Spleen (tissue), 11 donors: Measurements from ENCODE around the gene JAKMIP3. TPM values are rescaled to one million over a fixed set of nuclear protein-coding genes. Genes with fewer than 3 reads are reported as not detected.

Source experiments
- DNase-seq: peaks from one replicate; pipeline ENCODE4 v3.0.0-alpha.2; 2020
- H3K27ac ChIP-seq, 8 donors: fragments of 200-600 bp; sonication (generic) in 7 of 8; 1 replicate in 4 of 8; 2 replicates in 4 of 8; pipeline versions ENCODE4 v1.5.0 to v1.8.0; 2016 to 2021; ENCODE audit warnings: inconsistent platforms in 4 of 8, mild to moderate bottlenecking in 4 of 8, moderate library complexity in 1 of 8
- H3K27me3 ChIP-seq, 7 donors: fragments of 200-600 bp; sonication (generic) in 6 of 7; replicated peaks in 1 of 7; 1 replicate in 4 of 7; 2 replicates in 3 of 7; pipeline versions ENCODE4 v1.5.0 to v1.8.0; 2016 to 2021; ENCODE audit warnings: inconsistent platforms in 3 of 7, mild to moderate bottlenecking in 1 of 7
- H3K36me3 ChIP-seq, 6 donors: fragments of 200-600 bp; sonication (generic) in 5 of 6; 1 replicate in 4 of 6; 2 replicates in 2 of 6; pipeline versions ENCODE4 v1.5.0 to v1.8.0; 2016 to 2021; ENCODE audit warnings: inconsistent platforms in 2 of 6
- H3K4me1 ChIP-seq, 6 donors: fragments of 200-600 bp; sonication (generic) in 5 of 6; 1 replicate in 3 of 6; 2 replicates in 3 of 6; pipeline versions ENCODE4 v1.5.0 to v1.8.0; 2016 to 2021; ENCODE audit warnings: inconsistent platforms in 3 of 6
- H3K4me3 ChIP-seq, 8 donors: fragments of 200-600 bp; sonication (generic) in 7 of 8; 1 replicate in 4 of 8; 2 replicates in 4 of 8; pipeline versions ENCODE4 v1.5.0 to v1.8.0; 2016 to 2021; ENCODE audit warnings: inconsistent platforms in 4 of 8, mild to moderate bottlenecking in 4 of 8, moderate library complexity in 2 of 8
- H3K9me3 ChIP-seq, 8 donors: fragments of 200-600 bp; sonication (generic) in 7 of 8; 1 replicate in 4 of 8; 2 replicates in 4 of 8; pipeline versions ENCODE4 v1.5.0 to v1.8.0; 2016 to 2021; ENCODE audit warnings: inconsistent platforms in 4 of 8
- CTCF ChIP-seq, 11 experiments: fragments of 200-600 bp in 7 of 11; fragments of 450-650 bp in 4 of 11; sonication (generic) in 4 of 11; IDR thresholded peaks in 8 of 11; conservative IDR thresholded peaks in 3 of 11; 1 replicate in 7 of 11; 2 replicates in 4 of 11; pipeline versions ENCODE4 v1.4.0 to v1.8.0; 2016 to 2021; ENCODE audit warnings: antibody characterized with exemption in 11 of 11, inconsistent platforms in 4 of 11, mild to moderate bottlenecking in 1 of 11
- POLR2A ChIP-seq, 3 donors: fragments of 450-650 bp; IDR thresholded peaks; one replicate each; pipeline ENCODE4 v1.5.1; 2017; ENCODE audit warnings: antibody characterized with exemption in 3 of 3, mild to moderate bottlenecking in 1 of 3
- POLR2AphosphoS5 ChIP-seq, 3 donors: sonication (generic); formaldehyde crosslinking; IDR thresholded peaks; one replicate each; pipeline ENCODE4 v1.5.1; 2017; ENCODE audit warnings: antibody characterized with exemption in 3 of 3
- WGBS, 5 donors: extraction: QIAGEN DNeasy Blood & Tissue Kit in 3 of 5; methylation state at CpG; one replicate each; pipeline versions ENCODE4 v1.1.5 to v1.1.7; 2013 to 2018; 5-methylcytosine and 5-hydroxymethylcytosine counted together
- intact Hi-C: fragments of 100-400 bp; cut with DNase I; formaldehyde crosslinking; loops from one replicate; pipeline ENCODE4 v1.15.0; 2023; ENCODE audit warnings: low total_unique reads
- polyA plus RNA-seq, 3 donors: library from polyadenylated mRNA; stranded (reverse); fragments of 200-250 nt; gene quantifications; one replicate each; pipeline ENCODE4 v1.2.1, GENCODE V29; 2013
- total RNA-seq, 7 donors: library from RNA; depleted of rRNA in 3 of 7; stranded (reverse); fragments of >200 nt in 3 of 7; fragmentation: NEBNext Ultra II Directional in 4 of 7; extraction: Animal tissue kit (Norgen Biotek cat#: 25700) in 4 of 7; gene quantifications; one replicate each; pipeline versions ENCODE4 v1.1.0 to v1.2.1, GENCODE V29; 2016 to 2021
- donor health status: healthy with polysubstance abuse.
- donor health status: DM: no; HTN: no; CAD: no; lungs with moderate emphysema.
- donor health status: DM: no; HTN: no; CAD: no.
- donor health status: Bipolar disorder and iron deficiency.
- donor health status: healthy.
- donor health status: DM: no; HTN: no; CAD: no.
- donor health status: DM: yes; HTN: yes; CAD: no.

JAKMIP3 gene
- total and polyA plus RNA-seq, 10 donors = 0.06 to 0.92 (median 0.37) TPM

DNA sequence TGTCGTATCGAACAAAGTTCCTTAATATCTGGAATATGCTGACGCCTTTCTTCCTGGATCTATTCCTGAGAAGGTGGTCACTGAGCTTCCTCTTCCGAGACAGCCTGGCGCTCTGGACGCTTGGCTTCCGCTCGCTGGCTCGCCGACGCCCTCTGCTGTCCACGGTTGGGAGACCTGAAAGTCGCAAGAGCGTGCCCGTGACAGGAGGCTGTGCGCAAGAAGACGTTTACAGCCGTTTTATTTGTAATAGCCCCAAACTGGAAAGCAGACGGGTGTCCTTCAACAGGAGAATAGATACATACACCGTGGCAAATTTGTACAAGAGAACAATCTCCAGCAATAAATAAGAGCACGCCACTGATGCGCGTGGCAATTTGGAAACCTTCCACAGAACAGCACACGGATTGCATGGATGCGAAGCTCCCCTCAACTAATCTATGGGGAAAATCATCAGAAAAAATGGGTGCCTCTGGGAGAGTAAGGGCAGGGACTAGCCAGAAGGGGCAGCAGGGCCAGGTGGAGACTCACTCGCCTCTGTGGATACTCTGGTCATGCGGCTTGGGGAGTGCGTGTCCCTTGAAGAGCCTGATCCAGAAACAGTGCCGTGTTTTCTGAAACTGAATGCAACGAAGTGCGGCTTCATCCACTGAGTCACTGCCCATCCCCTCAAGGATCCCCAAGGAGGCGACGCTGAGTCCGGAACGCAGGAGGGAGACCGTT lies 42.5 kb upstream of the JAKMIP3 start:
- peak; percentile 93 for DNase-seq
- Histone ChIP-seq H3K36me3 (no peaks in the 10 kb centered on the region), H3K27ac (no peak overlapping the region), H3K4me3 (peak overlapping the region; percentile 0 to 49 (median 18)), H3K4me1 (peaks cover 0 to 20% (median 12%) of the 10 kb centered on the region in 6 donors), H3K9me3 (no peaks in the 10 kb centered on the region), H3K27me3 (peaks cover 0 to 47% (median 7%) of the 10 kb centered on the region in 7 donors)
- 18 to 27% (median 24%) methylated on average over 35 to 36 of the region's 36 CpGs for WGBS, 5 donors
- intact Hi-C loops = loop anchor here (2.0 kb wide), 1 partner anchor 136 kb away; no protein-coding TSS in a partner anchor
- TF ChIP-seq CTCF (IDR thresholded peaks at IDR 0.05 in 8 of 11, conservative IDR thresholded peaks at IDR 0.05 in 3 of 11) = peak; percentile 57 to 94 (median 87)
- TF ChIP-seq POLR2AphosphoS5 (IDR thresholded peaks at IDR 0.05) = peak in 2 of 3 donors; percentile 64 to 68
- TF ChIP-seq POLR2A (IDR thresholded peaks at IDR 0.05) = no peak

- TF ChIP-seq POLR2AphosphoS5 (IDR thresholded peaks at IDR 0.05) (no peak), CTCF (IDR thresholded peaks at IDR 0.05 in 8 of 11, conservative IDR thresholded peaks at IDR 0.05 in 3 of 11) (no peak)
- Histone ChIP-seq H3K4me3 (no peak overlapping the region), H3K27me3 (peaks cover 0 to 83% (median 7%) of the 10 kb centered on the region in 7 donors), H3K4me1 (peaks cover 0 to 15% (median 11%) of the 10 kb centered on the region in 6 donors), H3K9me3 (no peaks in the 10 kb centered on the region), H3K36me3 (no peaks in the 10 kb centered on the region), H3K27ac (no peak overlapping the region)
- WGBS, 5 donors = 63 to 79% (median 75%) methylated on average over 3 of the region's 3 CpGs
- intact Hi-C loops = no loop called here
- DNase-seq = no peak
Observed at GRCh38 chr10:132027423-132027983, 38.2 kb upstream of the JAKMIP3 start.

DNA sequence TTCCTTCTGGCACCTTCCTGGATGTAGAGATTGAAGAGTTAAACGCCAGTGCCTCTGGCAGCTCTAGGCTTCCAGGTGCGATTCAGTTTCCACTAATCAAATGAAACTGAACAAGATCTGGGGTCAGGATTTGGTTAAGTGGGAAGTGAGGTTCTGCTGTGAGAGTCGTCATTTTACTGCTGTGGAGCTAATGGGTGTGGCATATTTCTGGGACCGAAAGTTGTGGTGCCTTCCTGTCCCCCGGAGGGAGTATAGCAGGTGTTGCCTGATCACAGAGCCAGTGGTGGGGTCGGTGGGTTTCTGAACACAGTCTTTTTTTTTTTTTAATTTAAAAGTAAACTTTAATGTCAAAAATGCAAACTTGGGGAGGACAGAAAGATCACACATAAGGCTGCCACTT lies 37.0 kb upstream of the JAKMIP3 start:
- WGBS, 5 donors = 47 to 59% (median 54%) methylated on average over 6 of the region's 6 CpGs
- intact Hi-C loops = no loop called here
- Histone ChIP-seq H3K36me3 (no peaks in the 10 kb centered on the region), H3K4me3 (no peak overlapping the region), H3K27me3 (peaks cover 0 to 89% (median 9%) of the 10 kb centered on the region in 7 donors), H3K9me3 (no peaks in the 10 kb centered on the region), H3K27ac (no peak overlapping the region), H3K4me1 (peaks cover 0 to 3% (median under 1%) of the 10 kb centered on the region in 6 donors)
- TF ChIP-seq CTCF (IDR thresholded peaks at IDR 0.05 in 8 of 11, conservative IDR thresholded peaks at IDR 0.05 in 3 of 11) (no peak), POLR2A (IDR thresholded peaks at IDR 0.05) (no peak)
- no peak for DNase-seq

- TF ChIP-seq CTCF (IDR thresholded peaks at IDR 0.05 in 8 of 11, conservative IDR thresholded peaks at IDR 0.05 in 3 of 11) = no peak
- TF ChIP-seq POLR2A (IDR thresholded peaks at IDR 0.05) = no peak
- no peak for TF ChIP-seq POLR2AphosphoS5 (IDR thresholded peaks at IDR 0.05)
- Histone ChIP-seq H3K9me3 (no peaks in the 10 kb centered on the region), H3K36me3 (no peaks in the 10 kb centered on the region), H3K27ac (no peak overlapping the region), H3K4me3 (no peak overlapping the region), H3K27me3 (peaks cover 0 to 89% (median 17%) of the 10 kb centered on the region in 7 donors), H3K4me1 (peaks cover 0 to 4% (median under 1%) of the 10 kb centered on the region in 6 donors)
- WGBS, 5 donors = 63 to 86% (median 75%) methylated on average over 12 of the region's 12 CpGs
- no peak for DNase-seq
- intact Hi-C loops = no loop called here
Observed at GRCh38 chr10:132030898-132031463, 34.8 kb upstream of the JAKMIP3 start.
